Measurements from ENCODE around the gene SDHA.
A peak's percentile ranks its signal among the peaks of the same experiment; 100 is the strongest.

Gene SDHA

GRCh38 chr5:217494-218456, at the start of gene SDHA, which contains the start of gene CCDC127:
TSS of gene SDHA (plus strand) at chr5:218320. CDS start at chr5:218356, 36 bp downstream.
TSS of gene CCDC127 (minus strand) at chr5:218153. CDS start at chr5:216849, 1,304 bp downstream.
- DNase-seq (ENCODE audit: low read depth): peak; percentile 96

- DNase-seq (ENCODE audit: low read depth): no peak
Measured at GRCh38 chr5:169071-169727, 48.9 kb upstream of the SDHA start.

GRCh38 chr5:169728-170094, 48.4 kb upstream of the SDHA start:
- DNase-seq (ENCODE audit: low read depth): no peak

GRCh38 chr5:170971-171800, 46.9 kb upstream of the SDHA start:
- no peak for DNase-seq (ENCODE audit: low read depth)

GRCh38 chr5:171801-172331, 46.3 kb upstream of the SDHA start:
- no peak for DNase-seq (ENCODE audit: low read depth)

- no peak for DNase-seq (ENCODE audit: low read depth)
Measured at GRCh38 chr5:172421-172820, 45.7 kb upstream of the SDHA start.

GRCh38 chr5:172841-173251, 45.3 kb upstream of the SDHA start:
- DNase-seq (ENCODE audit: low read depth): no peak

- no peak for DNase-seq (ENCODE audit: low read depth)
Measured at GRCh38 chr5:173392-174290, 44.5 kb upstream of the SDHA start.

- DNase-seq (ENCODE audit: low read depth): no peak
Measured at GRCh38 chr5:174291-174600, 43.9 kb upstream of the SDHA start.

GRCh38 chr5:174876-175465, 43.1 kb upstream of the SDHA start:
- no peak for DNase-seq (ENCODE audit: low read depth)

- no peak for DNase-seq (ENCODE audit: low read depth)
Measured at GRCh38 chr5:176296-176823, 41.8 kb upstream of the SDHA start.

GRCh38 chr5:178110-178509, 40.0 kb upstream of the SDHA start:
- DNase-seq (ENCODE audit: low read depth): no peak

GRCh38 chr5:179401-179800, 38.7 kb upstream of the SDHA start:
- DNase-seq (ENCODE audit: low read depth): no peak

- no peak for DNase-seq (ENCODE audit: low read depth)
Measured at GRCh38 chr5:180286-180918, 37.7 kb upstream of the SDHA start.

GRCh38 chr5:181160-181559, 37.0 kb upstream of the SDHA start:
- DNase-seq (ENCODE audit: low read depth): no peak

GRCh38 chr5:181566-181965, 36.6 kb upstream of the SDHA start:
- DNase-seq (ENCODE audit: low read depth): no peak

- no peak for DNase-seq (ENCODE audit: low read depth)
Measured at GRCh38 chr5:182126-182525, 36.0 kb upstream of the SDHA start.

- DNase-seq (ENCODE audit: low read depth): no peak
Measured at GRCh38 chr5:184471-184870, 33.6 kb upstream of the SDHA start.

- DNase-seq (ENCODE audit: low read depth): no peak
Measured at GRCh38 chr5:185095-186070, 32.7 kb upstream of the SDHA start.

Measured in stimulated activated CD8-positive, alpha-beta memory T cell treated with anti-CD3 and anti-CD28 coated beads, Interleukin-15, amount 100 ng/mL, for 1 hour (primary cell).